CD4-positive, alpha-beta T cell treated with Interferon alpha-2 for 1 hour (primary cell): ENCODE results near the gene TPRG1.

Experiments used
- DNase-seq, 2 donors: peaks; one replicate each; pipeline ENCODE4 v3.0.0-alpha.2; 2020 to 2022

Gene TPRG1

DNA sequence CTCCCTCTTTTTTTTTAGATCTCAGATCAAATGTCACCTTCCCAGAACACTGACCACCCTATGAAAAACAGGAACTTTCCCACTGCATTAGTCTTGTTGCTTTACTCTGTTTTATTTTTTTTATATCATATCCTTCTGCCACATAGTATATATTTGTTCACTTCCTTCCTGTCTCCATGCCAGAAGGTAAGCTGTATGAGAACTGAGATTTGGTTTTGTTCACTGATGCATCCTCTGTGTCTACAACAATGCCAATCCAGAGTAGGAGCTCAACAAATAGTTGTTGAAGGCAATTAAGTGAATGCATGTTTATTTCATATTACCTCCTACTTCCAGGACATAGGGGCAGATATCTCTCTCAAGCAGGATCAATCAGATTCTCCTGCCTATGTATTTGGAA, 114.4 kb downstream of the TPRG1 start:
- DNase-seq = no peak

- DNase-seq = no peak
These were observed 115.1 kb downstream of the TPRG1 start for GRCh38 chr3:189286916-189287315.

- no peak for DNase-seq
These were observed 116.8 kb downstream of the TPRG1 start for GRCh38 chr3:189288348-189289235.

DNA sequence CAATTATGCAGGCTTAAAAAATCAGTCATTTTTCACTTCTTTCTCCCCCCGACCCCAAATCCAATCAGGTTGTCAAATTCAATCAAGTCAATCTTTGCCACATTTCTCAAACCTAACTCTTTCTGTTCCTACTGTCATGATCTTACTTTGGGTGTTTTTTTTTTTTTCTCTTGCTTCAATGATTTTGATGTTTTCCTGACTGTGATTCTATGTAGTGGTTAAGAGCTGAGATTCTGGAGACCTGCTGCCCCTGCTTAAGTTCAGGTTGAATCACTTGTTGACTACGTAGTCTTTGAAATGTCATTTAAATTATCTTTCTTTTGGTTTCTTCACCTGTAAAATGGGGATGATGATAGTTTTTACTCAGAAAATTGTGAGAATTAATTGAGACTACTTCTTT, 117.5 kb downstream of the TPRG1 start:
- DNase-seq = no peak

GRCh38 chr3:189292667-189293484, 121.1 kb downstream of the TPRG1 start:
- DNase-seq = no peak

DNA sequence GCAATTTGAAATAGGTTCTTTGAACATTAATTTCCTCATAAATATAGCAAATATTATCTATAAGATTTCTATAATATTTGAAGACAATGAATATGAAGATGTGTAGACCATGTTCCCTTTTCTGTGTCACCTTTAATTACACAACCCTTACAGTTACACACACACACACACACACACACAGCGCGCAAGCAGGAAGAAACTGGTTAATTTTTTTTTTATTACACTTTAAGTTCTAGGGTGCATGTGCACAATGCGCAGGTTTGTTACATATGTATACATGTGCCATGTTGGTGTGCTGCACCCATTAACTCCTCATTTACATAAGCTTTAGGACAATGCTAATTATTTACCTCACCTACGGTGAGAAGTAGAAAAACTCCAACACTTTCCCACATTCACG, 122.9 kb downstream of the TPRG1 start:
- no peak for DNase-seq

DNA sequence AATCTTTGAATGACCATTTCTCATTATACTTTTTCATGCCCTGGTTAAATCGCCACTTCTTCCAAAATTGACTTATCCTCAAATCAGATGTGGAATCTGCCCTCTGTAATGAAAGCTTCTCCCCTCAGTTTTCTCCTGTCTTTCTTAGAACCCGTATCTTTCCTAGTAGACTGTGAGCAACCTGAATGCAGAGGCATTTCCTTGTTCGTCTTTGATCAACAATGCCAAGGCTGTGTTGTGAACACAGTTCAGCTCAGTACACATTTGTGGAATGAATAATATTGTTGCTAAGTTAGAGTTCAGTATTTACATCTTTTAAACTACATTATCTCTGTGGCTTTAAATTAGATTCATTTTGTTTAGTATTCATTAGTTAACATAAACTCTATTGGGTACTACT, 123.3 kb downstream of the TPRG1 start:
- no peak for DNase-seq

DNA sequence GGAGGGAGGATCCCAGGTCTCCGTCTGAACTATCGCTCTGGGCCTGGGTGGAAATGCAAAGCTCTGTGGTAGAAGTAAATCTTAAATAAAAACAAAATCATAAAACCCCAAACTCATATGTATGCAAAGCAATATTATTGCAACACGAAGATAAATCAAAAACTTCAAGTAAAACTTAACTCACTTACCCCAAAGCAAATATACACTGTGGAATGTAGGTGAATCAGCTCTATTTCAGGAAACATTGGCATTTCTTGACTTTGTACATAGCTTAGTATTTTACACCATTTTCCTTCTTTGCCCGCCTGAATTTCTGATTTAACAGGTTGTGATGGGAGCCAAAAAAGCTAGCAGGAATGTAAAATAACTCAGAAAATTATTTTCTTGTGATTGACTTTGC, 126.2 kb downstream of the TPRG1 start:
- DNase-seq = no peak

DNA sequence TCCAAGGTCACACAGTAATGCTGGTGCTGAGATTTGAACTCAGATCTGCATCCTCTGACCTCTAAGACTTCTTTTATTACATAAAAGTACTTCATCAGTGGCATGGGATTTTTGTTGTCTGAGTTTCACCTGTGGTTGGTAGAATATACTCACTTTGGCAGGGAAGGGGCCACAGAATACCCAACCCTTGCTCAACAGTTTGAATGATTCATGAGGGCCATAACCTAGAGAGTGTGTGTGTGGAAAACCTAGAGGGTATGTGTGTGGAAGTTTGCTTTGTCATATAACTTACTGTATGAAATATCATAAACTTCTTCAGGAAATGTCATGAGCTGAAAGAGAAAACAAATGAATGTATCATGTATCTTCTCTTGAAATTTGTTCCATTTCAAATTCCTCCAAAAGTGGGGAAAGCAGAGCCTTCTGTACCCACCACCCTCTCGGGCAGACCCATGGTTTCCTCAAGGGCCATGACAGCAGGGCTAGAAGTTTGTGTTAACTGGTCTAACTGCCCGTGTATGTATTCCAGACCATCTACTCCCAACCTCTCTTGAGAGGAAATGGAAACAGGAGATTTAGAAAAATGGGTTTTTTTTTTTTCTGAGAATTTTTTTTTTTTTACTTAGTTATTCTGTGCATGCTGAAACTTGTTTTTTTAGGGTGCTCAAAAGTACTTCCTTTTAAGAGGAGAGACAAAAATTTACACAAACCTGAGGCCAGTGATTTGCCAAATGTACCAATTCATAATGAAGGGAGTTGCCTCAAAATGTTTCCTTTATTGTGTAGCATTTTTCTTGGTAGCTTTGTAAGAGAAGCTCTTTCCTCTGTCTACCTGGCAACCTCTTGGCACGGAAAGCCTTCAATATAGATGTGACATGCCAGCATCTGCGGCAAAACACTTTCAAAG, 127.0 kb downstream of the TPRG1 start:
- no peak for DNase-seq

DNA sequence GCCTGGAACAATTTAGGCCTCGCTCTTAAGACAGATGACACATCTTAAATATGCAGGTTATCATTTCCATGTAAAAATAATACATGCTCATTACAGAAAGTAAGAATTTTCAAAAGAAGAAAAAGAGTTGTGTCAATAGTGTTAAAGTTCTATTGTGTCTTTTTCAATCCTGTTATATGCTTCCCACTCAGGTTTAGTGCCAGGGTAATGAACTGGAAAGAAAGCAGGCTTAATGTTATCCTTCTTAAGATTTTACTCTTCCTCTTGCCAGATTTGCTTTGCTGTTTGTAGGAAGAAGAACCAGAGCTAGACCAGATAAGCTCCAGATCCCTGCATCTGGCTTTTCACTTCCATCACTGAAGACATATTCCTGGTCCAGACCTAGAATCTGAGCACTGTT, 128.6 kb downstream of the TPRG1 start:
- no peak for DNase-seq

GRCh38 chr3:189301479-189301878, 129.7 kb downstream of the TPRG1 start:
- DNase-seq = no peak

- no peak for DNase-seq
These were observed 131.8 kb downstream of the TPRG1 start for GRCh38 chr3:189303584-189303983.

DNA sequence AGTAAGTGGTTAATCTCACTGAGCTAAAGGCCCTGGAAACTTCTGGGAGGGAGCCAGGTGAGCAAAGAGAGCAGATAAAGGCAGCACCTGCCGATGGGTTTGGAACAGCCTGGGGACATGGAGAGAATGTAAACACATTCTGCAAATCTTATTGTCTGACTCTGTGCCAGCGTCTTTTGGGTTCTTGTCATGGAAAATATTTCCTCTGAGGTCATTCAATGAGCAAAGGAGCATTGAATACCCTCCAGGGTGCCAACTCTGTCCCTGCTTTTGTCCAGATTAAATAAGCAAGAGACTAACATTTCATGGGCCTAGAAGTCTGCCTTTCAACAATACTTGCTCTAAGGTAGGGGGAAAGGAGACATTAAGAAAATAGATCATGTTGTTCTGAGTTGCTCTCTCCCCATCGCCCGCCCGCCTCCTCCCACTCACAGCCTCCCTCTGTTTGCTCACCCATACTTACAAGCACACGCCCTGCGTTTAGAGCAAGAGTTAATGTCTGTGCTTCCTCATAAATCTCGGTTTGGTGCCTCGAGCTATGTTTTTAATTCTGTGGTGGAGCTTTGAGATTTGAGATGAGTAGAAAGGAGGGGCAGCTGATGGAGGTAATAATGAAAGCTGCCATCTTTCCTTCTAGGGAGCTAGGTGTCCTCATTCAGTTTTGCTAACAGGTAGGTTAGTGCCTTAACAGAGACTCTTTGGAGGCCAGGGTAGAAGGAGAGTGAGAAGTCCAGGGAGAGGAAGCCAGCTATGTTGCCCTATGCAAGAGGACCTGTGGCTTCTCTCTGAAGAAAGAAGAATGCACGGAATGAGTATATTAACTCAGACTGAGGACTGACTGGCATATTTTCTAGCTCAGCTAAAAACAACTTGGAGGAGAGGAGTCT, 132.9 kb downstream of the TPRG1 start:
- DNase-seq = no peak

GRCh38 chr3:189305412-189305811, 133.6 kb downstream of the TPRG1 start:
- DNase-seq = no peak

DNA sequence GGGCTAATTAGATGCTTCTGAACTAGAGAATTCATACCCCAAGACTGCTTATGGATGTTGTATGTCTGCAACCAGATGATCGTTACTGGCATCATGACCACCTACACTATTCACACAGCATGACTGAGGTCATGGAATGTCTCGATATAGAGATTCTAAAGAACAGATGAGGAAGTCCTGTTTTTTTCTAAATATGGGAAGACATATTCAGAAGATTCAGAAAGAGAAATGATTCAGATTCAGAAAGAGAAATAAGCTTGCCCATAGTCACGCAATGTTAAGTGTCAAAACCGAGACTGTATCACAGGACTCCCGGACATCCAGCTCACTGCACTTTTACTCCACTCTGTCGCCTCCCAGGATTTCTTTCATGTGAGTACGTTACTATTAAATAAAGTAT, 136.2 kb downstream of the TPRG1 start:
- no peak for DNase-seq

GRCh38 chr3:189308608-189309007, 136.8 kb downstream of the TPRG1 start:
- no peak for DNase-seq

DNA sequence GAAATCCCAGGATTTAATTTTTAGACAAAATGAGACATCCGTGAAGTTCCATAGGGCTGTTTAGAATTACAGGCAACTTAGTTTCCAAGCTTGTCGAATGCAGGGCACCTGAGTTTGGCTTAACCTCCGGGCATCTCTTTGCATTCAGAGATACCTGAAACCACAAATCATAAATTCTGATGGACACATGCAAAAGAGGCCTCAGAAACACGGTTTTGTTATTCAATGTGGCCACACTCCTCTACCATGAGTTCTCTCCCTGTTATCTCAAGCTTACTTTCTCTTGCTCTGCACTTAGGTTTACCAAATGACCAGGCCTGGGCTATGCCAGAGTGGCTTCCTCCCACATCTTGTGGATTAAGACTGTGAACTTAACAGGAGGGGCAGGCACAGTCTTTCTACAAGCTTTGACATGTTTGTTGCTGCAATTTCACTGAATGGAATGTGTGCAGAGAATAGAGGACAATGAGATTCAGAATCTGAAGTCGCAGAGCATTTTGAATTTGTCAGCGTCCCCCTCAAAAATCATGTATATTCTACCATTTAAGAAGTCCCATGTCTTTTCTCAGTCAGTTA, 137.7 kb downstream of the TPRG1 start:
- no peak for DNase-seq

DNA sequence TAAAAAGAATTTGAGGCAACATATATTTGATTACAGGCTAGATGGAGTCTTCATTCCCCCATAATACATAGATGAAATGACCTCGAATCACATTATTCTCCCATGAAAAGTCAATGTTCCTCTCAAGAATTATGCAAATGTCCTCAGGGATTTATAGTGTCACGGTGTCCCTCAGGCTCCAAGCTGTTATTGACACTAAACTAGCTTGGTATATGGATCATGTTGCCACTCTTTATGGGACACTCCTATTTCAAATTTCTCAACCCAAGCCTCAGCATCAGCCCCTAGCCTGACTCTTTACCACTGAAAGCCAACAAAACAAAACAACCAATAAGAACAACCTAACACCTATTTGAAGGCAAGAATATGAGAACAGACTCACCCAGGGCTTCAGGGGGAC, 139.8 kb downstream of the TPRG1 start:
- no peak for DNase-seq

GRCh38 chr3:189312866-189313265, 141.1 kb downstream of the TPRG1 start:
- no peak for DNase-seq

GRCh38 chr3:189316296-189317019, 144.7 kb downstream of the TPRG1 start:
- DNase-seq = no peak

GRCh38 chr3:189317911-189318310, 146.1 kb downstream of the TPRG1 start:
- DNase-seq = no peak
